Measurements from ENCODE around the gene CLDN6.

Gene CLDN6

DNA sequence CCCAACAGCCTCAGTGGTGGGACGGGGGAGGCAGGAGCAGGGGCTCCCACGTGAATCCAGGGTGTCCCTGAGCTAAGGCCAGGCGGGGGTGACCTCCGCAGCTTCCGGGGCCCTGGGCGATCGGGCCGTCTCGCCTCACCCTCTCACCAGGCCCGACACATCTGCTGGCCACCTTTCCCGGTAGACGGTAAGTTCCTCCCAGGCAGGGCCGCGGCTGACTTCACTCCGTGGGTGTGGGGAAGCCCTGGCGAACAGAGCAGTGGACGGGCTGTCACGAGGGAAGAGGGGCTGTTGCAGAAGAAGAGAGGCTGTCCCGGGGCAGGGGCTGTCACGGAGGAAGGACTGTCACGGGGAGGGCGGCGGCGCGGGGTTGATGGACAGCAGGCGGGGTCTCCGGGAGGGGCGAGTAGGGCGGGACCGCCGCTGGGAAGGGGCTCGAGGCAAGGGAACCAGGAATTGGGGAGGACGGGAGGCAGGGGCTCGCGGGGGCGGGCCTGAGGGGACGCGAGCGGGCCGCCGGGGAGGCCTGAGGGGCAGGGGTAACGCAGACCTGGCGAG is 38.2 kb downstream of the CLDN6 start:
- Histone ChIP-seq H3K36me3 (ENCODE audit: insufficient read depth, low read length) (no peaks in the 10 kb centered on the region), H3K9ac (ENCODE audit: low read depth, low read length) (peak overlapping the region; percentile 97), H3K27me3 (ENCODE audit: control insufficient read depth, insufficient read depth, low read length) (no peaks in the 10 kb centered on the region), H3K4me3 (ENCODE audit: low read length) (peak overlapping the region; percentile 83), H3K9me3 (replicated peaks; ENCODE audit: low read length) (no peaks in the 10 kb centered on the region), H3K4me2 (ENCODE audit: low read length) (peak overlapping the region; percentile 96), H3K4me1 (ENCODE audit: control insufficient read depth, insufficient read depth, low read length) (peaks cover 17% of the 10 kb centered on the region)

GRCh38 chr16:2977440-2977839 is 40.5 kb downstream of the CLDN6 start:
- Histone ChIP-seq H3K9ac (ENCODE audit: low read depth, low read length) (no peak overlapping the region), H3K4me2 (ENCODE audit: low read length) (no peak overlapping the region), H3K27me3 (ENCODE audit: control insufficient read depth, insufficient read depth, low read length) (no peaks in the 10 kb centered on the region), H3K4me3 (ENCODE audit: low read length) (no peak overlapping the region), H3K36me3 (ENCODE audit: insufficient read depth, low read length) (no peaks in the 10 kb centered on the region), H3K4me1 (ENCODE audit: control insufficient read depth, insufficient read depth, low read length) (peaks cover 12% of the 10 kb centered on the region), H3K9me3 (replicated peaks; ENCODE audit: low read length) (no peaks in the 10 kb centered on the region)

DNA sequence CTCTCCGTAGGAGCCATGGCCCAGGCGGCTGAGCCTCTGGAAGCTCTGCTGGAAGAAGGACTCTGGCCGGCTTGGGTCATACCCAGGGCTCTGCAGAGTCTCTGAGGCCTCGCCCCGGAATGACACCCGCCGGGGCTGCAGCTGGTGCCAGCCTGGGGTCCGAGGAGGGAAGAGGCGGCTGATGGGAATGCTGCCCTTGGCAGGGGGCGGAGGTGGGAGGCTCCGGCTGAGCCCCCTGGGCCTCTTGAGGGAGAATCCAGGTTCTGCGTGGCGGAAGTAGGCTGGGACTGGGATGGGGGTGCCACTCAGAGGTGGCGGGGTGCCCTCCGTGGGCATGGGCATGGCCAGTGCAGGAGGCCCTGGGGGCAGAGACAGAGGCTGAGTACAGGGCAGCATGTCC is 41.3 kb downstream of the CLDN6 start:
- H3K9me3 ChIP-seq (replicated peaks; ENCODE audit: low read length), result no peaks in the 10 kb centered on the region
- no peak overlapping the region for H3K9ac ChIP-seq (ENCODE audit: low read depth, low read length)
- no peak overlapping the region for H3K4me3 ChIP-seq (ENCODE audit: low read length)
- no peaks in the 10 kb centered on the region for H3K36me3 ChIP-seq (ENCODE audit: insufficient read depth, low read length)
- H3K4me2 ChIP-seq (ENCODE audit: low read length), result no peak overlapping the region
- no peaks in the 10 kb centered on the region for H3K27me3 ChIP-seq (ENCODE audit: control insufficient read depth, insufficient read depth, low read length)
- H3K4me1 ChIP-seq (ENCODE audit: control insufficient read depth, insufficient read depth, low read length), result peaks cover 12% of the 10 kb centered on the region

- Histone ChIP-seq H3K36me3 (ENCODE audit: insufficient read depth, low read length) (no peaks in the 10 kb centered on the region), H3K4me2 (ENCODE audit: low read length) (no peak overlapping the region), H3K4me3 (ENCODE audit: low read length) (no peak overlapping the region), H3K4me1 (ENCODE audit: control insufficient read depth, insufficient read depth, low read length) (peaks cover 13% of the 10 kb centered on the region), H3K9me3 (replicated peaks; ENCODE audit: low read length) (no peaks in the 10 kb centered on the region), H3K27me3 (ENCODE audit: control insufficient read depth, insufficient read depth, low read length) (no peaks in the 10 kb centered on the region), H3K9ac (ENCODE audit: low read depth, low read length) (no peak overlapping the region)
Observed at GRCh38 chr16:2976201-2976600, 41.8 kb downstream of the CLDN6 start.

DNA sequence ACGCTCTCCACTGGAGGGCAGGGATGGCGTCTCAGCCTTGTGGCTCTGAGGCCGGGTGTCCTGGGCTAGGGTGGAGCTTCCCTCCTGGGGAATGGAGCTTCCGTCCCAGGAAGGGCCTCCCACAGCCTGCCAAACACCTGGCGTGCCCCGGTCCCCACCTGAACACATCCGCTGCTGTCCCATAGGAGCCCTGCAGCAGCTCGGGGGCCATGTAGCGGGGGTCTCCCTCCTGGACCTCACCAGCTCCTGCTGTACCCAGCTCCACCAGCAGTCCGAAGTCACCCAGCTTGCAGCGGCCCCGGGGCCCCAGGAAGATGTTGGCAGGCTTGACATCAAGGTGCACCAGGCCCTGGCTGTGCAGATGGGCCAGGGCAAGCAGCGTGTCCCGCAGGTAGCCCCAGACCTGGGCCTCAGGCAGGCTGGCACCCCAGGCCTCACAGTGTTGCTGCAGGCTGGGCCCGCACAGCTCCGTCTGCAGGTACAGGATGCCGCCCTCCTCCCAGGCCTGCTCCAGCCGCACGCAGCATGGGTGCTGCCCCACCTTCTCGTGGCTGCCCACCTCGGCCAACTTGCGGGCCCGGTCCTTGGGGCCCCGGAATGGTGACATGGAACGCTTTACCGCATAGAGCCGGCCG is 42.7 kb downstream of the CLDN6 start:
- Histone ChIP-seq H3K4me2 (ENCODE audit: low read length) (no peak overlapping the region), H3K9ac (ENCODE audit: low read depth, low read length) (no peak overlapping the region), H3K4me1 (ENCODE audit: control insufficient read depth, insufficient read depth, low read length) (peaks cover 16% of the 10 kb centered on the region), H3K27me3 (ENCODE audit: control insufficient read depth, insufficient read depth, low read length) (no peaks in the 10 kb centered on the region), H3K36me3 (ENCODE audit: insufficient read depth, low read length) (no peaks in the 10 kb centered on the region), H3K4me3 (ENCODE audit: low read length) (no peak overlapping the region), H3K9me3 (replicated peaks; ENCODE audit: low read length) (no peaks in the 10 kb centered on the region)

DNA sequence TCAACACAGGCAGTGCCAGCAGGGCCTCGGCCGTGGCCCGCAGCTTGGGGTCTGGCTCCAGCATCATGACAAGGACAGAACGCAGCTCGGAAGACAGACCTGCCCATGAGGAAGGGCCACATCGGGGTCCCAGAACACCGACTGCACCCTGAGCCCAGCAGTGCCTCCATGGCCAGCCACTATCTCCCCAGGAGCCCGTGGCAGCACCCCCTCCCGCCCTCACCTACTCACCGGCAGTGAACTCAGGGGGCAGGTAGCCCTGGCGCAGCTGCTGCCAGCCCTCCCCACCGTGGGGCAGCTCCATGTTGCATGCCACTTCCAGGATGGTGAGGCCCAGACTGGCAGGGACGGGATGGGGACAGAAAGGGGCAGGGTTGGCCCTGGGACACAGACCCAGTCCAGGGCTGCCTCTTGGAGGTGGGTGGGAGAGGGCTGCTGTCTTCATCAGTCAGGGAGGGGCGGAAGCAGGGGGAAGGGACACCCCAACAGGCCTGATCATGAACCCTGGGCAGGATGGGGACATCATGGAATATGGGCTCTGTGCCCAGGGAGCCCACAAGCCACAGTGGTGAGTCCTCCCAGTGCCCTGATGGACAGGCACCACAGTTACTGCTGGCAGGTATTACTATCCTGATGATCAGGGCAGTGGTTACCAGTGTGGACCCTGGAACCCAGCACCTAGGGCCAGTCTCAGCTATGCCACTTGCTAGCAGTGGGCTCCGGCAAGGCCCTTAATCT is 43.5 kb downstream of the CLDN6 start:
- Histone ChIP-seq H3K4me1 (ENCODE audit: control insufficient read depth, insufficient read depth, low read length) (peaks cover 19% of the 10 kb centered on the region), H3K9ac (ENCODE audit: low read depth, low read length) (no peak overlapping the region), H3K4me3 (ENCODE audit: low read length) (no peak overlapping the region), H3K4me2 (ENCODE audit: low read length) (no peak overlapping the region), H3K9me3 (replicated peaks; ENCODE audit: low read length) (no peaks in the 10 kb centered on the region), H3K27me3 (ENCODE audit: control insufficient read depth, insufficient read depth, low read length) (no peaks in the 10 kb centered on the region), H3K36me3 (ENCODE audit: insufficient read depth, low read length) (no peaks in the 10 kb centered on the region)

DNA sequence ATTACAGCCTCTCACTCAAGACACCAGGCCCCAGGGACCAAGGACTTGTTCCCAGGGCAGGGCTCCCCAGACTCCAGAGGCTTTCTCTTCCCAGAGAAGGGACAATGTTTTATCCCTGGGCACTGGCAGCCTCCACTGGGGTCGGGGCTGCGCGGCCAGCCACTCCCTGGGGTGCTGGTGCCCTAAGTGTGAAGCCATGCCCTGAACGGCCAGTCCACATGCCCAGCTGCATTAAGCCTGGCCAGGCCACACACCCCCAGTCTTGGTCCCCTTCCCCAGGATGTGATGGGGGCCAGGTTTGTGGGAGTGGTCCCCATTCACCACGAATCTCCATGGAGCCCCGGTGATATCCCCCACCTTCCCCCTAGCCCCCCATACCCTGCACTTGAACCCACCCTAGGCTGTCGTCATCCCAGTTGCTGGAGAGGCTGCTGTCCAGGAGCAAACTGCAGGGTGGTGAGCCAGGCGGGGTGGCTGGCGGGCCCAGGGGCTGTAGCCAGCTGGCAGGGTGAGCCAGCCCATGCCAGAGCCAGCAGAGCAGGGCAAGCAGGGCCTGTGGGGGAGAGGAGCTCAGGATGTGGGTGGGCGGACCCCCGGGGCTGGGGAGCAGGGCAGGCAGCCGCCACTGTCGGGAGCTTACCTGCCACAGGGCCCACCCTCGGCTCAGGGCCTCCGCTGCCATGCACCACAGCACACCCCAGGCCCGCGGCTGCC is 44.2 kb downstream of the CLDN6 start:
- Histone ChIP-seq H3K27me3 (ENCODE audit: control insufficient read depth, insufficient read depth, low read length) (no peaks in the 10 kb centered on the region), H3K9ac (ENCODE audit: low read depth, low read length) (no peak overlapping the region), H3K36me3 (ENCODE audit: insufficient read depth, low read length) (no peaks in the 10 kb centered on the region), H3K9me3 (replicated peaks; ENCODE audit: low read length) (no peaks in the 10 kb centered on the region), H3K4me2 (ENCODE audit: low read length) (no peak overlapping the region), H3K4me3 (ENCODE audit: low read length) (no peak overlapping the region), H3K4me1 (ENCODE audit: control insufficient read depth, insufficient read depth, low read length) (peaks cover 16% of the 10 kb centered on the region)

DNA sequence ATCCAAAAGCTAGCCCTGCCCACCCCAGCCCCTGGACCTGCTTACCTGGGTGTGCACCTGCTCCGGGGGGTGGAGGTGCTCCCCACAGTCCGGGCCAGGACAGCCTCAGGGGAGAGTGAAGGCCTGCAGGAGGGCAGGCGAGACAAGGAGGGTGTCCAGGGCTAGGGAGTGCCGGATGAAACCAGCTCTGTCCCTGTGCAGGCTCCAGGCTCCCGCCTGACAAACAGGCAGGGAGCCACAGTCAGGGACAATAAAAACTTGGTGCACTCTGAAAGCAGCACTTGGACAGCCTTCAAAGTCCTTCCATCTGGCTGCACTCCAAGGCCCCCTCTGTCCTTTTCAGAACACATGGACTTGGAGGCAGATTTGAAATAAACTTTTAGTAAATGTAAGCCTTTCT is 44.9 kb downstream of the CLDN6 start:
- H3K36me3 ChIP-seq (ENCODE audit: insufficient read depth, low read length), result no peaks in the 10 kb centered on the region
- no peak overlapping the region for H3K4me2 ChIP-seq (ENCODE audit: low read length)
- no peaks in the 10 kb centered on the region for H3K9me3 ChIP-seq (replicated peaks; ENCODE audit: low read length)
- H3K4me3 ChIP-seq (ENCODE audit: low read length), result no peak overlapping the region
- peaks cover 20% of the 10 kb centered on the region for H3K4me1 ChIP-seq (ENCODE audit: control insufficient read depth, insufficient read depth, low read length)
- no peak overlapping the region for H3K9ac ChIP-seq (ENCODE audit: low read depth, low read length)
- H3K27me3 ChIP-seq (ENCODE audit: control insufficient read depth, insufficient read depth, low read length), result peaks cover under 1% of the 10 kb centered on the region

DNA sequence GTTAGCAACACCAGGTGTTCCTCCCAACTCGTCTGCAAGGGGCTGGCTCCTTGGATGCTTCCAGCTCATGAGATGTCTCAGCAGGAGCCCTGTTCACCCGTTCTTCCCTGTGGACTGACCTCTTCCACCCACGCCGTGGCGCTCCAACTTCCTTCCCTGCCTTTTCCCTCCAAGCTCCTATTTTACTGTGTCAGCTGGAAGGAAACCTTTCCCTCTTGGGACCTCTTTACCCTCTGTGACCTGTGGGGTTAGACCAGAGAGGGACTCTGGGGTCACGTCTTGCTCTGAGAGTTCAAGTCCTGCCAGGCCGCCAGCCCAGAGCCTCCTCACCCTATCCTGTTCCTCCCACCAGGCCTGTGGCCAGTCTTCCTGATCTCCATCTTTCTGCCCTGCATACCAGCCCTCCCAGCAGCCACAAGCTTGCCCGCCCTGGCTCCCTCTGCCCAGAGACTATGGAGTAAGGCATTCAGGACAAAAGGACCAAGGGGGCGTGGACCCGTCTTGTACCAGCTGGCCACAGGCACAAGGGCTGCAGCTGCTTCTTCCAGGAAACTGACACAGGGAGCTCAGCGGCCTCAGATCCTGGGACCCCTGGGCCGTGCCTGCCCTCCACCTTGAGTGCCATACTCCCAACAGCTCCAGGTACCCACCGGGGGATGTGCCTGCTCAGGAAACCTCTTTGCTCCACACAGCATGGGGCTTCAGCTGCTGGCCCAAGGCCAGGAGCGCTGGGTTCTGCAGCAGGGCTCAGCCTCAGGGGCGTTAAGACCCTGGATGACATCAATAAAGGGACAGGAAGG is 45.8 kb downstream of the CLDN6 start:
- peaks cover 20% of the 10 kb centered on the region for H3K4me1 ChIP-seq (ENCODE audit: control insufficient read depth, insufficient read depth, low read length)
- H3K4me3 ChIP-seq (ENCODE audit: low read length), result no peak overlapping the region
- H3K27me3 ChIP-seq (ENCODE audit: control insufficient read depth, insufficient read depth, low read length), result peaks cover 9% of the 10 kb centered on the region
- H3K36me3 ChIP-seq (ENCODE audit: insufficient read depth, low read length), result no peaks in the 10 kb centered on the region
- H3K9ac ChIP-seq (ENCODE audit: low read depth, low read length), result no peak overlapping the region
- H3K4me2 ChIP-seq (ENCODE audit: low read length), result no peak overlapping the region
- no peaks in the 10 kb centered on the region for H3K9me3 ChIP-seq (replicated peaks; ENCODE audit: low read length)

DNA sequence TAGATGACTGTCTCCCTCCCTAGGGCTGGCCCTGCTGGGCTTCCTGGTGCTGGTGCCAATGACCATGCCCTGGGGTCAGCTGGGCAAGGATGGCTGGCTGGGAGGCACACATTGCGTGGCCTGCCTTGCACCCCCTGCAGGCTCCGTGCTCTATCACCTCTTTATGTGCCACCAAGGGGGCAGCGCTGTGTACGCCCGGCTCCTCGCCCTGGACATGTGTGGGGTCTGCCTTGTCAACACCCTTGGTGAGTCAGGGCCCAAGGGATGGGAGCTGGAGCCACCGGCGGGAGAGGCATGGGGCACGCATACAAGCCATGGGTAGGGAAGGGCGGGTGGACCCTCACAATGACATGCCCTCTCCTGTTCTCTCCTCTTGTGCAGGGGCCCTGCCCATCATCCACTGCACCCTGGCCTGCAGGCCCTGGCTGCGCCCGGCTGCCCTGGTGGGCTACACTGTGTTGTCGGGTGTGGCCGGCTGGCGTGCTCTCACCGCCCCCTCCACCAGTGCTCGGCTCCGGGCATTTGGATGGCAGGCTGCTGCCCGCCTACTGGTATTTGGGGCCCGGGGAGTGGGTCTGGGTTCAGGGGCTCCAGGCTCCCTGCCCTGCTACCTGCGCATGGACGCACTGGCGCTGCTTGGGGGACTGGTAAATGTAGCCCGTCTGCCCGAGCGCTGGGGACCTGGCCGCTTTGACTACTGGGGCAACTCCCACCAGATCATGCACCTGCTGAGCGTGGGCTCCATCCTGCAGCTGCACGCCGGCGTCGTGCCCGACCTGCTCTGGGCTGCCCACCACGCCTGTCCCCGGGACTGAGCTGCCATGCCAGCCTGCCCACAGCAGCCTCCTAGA is 46.6 kb downstream of the CLDN6 start:
- peaks cover 20% of the 10 kb centered on the region for H3K4me1 ChIP-seq (ENCODE audit: control insufficient read depth, insufficient read depth, low read length)
- H3K4me2 ChIP-seq (ENCODE audit: low read length), result peak overlapping the region; percentile 97
- H3K27me3 ChIP-seq (ENCODE audit: control insufficient read depth, insufficient read depth, low read length), result peaks cover 9% of the 10 kb centered on the region
- H3K9ac ChIP-seq (ENCODE audit: low read depth, low read length), result no peak overlapping the region
- H3K9me3 ChIP-seq (replicated peaks; ENCODE audit: low read length), result no peaks in the 10 kb centered on the region
- no peak overlapping the region for H3K4me3 ChIP-seq (ENCODE audit: low read length)
- H3K36me3 ChIP-seq (ENCODE audit: insufficient read depth, low read length), result no peaks in the 10 kb centered on the region
